SK-N-SH treated with all-trans-retinoic acid at 6 μM for 48 hours (cell line): Measurements from ENCODE around the gene DNAJC17.

Experiments used
- CSDC2 ChIP-seq: fragments of 250-450 bp; sonication (Bioruptor Pico); IDR thresholded peaks from 2 replicates; pipeline ENCODE4 v1.5.0; 2020; ENCODE audit warnings: mild to moderate bottlenecking, moderate library complexity
- CSRNP3 ChIP-seq: fragments of 250-450 bp; sonication (Bioruptor Pico); IDR thresholded peaks from 2 replicates; pipeline ENCODE4 v1.5.1; 2021; ENCODE audit warnings: mild to moderate bottlenecking, moderate library complexity
- ESRRG ChIP-seq: fragments of 250-450 bp; sonication (Bioruptor Pico); IDR thresholded peaks from 2 replicates; pipeline ENCODE4 v1.6.1; 2021; ENCODE audit warnings: mild to moderate bottlenecking
- GLIS3 ChIP-seq: fragments of 250-450 bp; sonication (Bioruptor Pico); IDR thresholded peaks from 2 replicates; pipeline ENCODE4 v1.5.0; 2020; ENCODE audit warnings: mild to moderate bottlenecking, moderate library complexity
- PPARA ChIP-seq: fragments of 250-450 bp; sonication (Bioruptor Pico); IDR thresholded peaks from 2 replicates; pipeline ENCODE4 v1.5.0; 2020; ENCODE audit warnings: mild to moderate bottlenecking, borderline replicate concordance
- TCF4 ChIP-seq: fragments of 250-450 bp; sonication (Bioruptor Pico); IDR thresholded peaks from 2 replicates; pipeline ENCODE4 v1.8.0; 2021; ENCODE audit warnings: mild to moderate bottlenecking, moderate library complexity, borderline replicate concordance
- TOX ChIP-seq: fragments of 250-450 bp; sonication (Bioruptor Pico); IDR thresholded peaks from 2 replicates; pipeline ENCODE4 v1.8.0; 2021; ENCODE audit warnings: mild to moderate bottlenecking, moderate library complexity, borderline replicate concordance
- ZC3H10 ChIP-seq: fragments of 250-450 bp; sonication (Bioruptor Pico); IDR thresholded peaks from 2 replicates; pipeline ENCODE4 v1.5.1; 2021; ENCODE audit warnings: mild to moderate bottlenecking, moderate library complexity
- ZFP30 ChIP-seq: fragments of 450-650 bp; formaldehyde crosslinking; IDR thresholded peaks from 2 replicates; pipeline ENCODE4 v1.5.0; 2022; ENCODE audit warnings: mild to moderate bottlenecking, moderate library complexity
- ZNF565 ChIP-seq: fragments of 450-650 bp; formaldehyde crosslinking; conservative IDR thresholded peaks from 2 replicates; pipeline ENCODE4 v1.5.0; 2020; ENCODE audit warnings: low read depth, mild to moderate bottlenecking, moderate library complexity
- ZNF8 ChIP-seq: fragments of 450-650 bp; formaldehyde crosslinking; IDR thresholded peaks from 2 replicates; pipeline ENCODE4 v1.5.0; 2020; ENCODE audit warnings: mild to moderate bottlenecking, moderate library complexity

- no peak for TF ChIP-seq ZNF8 (CRISPR knock-in tag)
- TF ChIP-seq ZC3H10 (CRISPR knock-in tag) = no peak
- TF ChIP-seq TCF4 (CRISPR knock-in tag) = no peak
- TF ChIP-seq ZNF565 (CRISPR knock-in tag) = no peak
- TF ChIP-seq PPARA (CRISPR knock-in tag) = no peak
- TF ChIP-seq GLIS3 = no peak
- TF ChIP-seq ESRRG (CRISPR knock-in tag) = no peak
- TF ChIP-seq TOX (CRISPR knock-in tag) = no peak
- TF ChIP-seq CSDC2 (CRISPR knock-in tag) = no peak
- TF ChIP-seq CSRNP3 (CRISPR knock-in tag) = no peak
- TF ChIP-seq ZFP30 (CRISPR knock-in tag) = no peak
Measured at GRCh38 chr15:40829115-40829514, 21.8 kb upstream of the DNAJC17 start.
